GM21381 (cell line): ENCODE results near the gene GATB.
"Not testable (repeated sequence)": the region's sequence is repeated elsewhere in the genome, so short reads cannot be mapped to it uniquely, and the experiment has no call there.

Experiments
- ATAC-seq: cut with Tn5 transposase; IDR thresholded peaks from one replicate; pipeline ENCODE4 v1.9.1; 2021; ENCODE audit warnings: mild to moderate bottlenecking, moderate library complexity; ENCODE audit not compliant: unreplicated experiment

Gene GATB

GRCh38 chr4:151785484-151786157 lies 24.8 kb upstream of the GATB start:
- no peak for ATAC-seq

GRCh38 chr4:151784706-151785105 lies 23.9 kb upstream of the GATB start:
- no peak for ATAC-seq

GRCh38 chr4:151783867-151784266 lies 23.1 kb upstream of the GATB start:
- no peak for ATAC-seq

GRCh38 chr4:151782296-151782695 lies 21.5 kb upstream of the GATB start:
- no peak for ATAC-seq

GRCh38 chr4:151781026-151781425 lies 20.2 kb upstream of the GATB start:
- ATAC-seq: no peak

GRCh38 chr4:151777471-151777870 lies 16.7 kb upstream of the GATB start:
- ATAC-seq: no peak

GRCh38 chr4:151774324-151774723 lies 13.5 kb upstream of the GATB start:
- ATAC-seq: no peak

GRCh38 chr4:151772274-151772673 lies 11.5 kb upstream of the GATB start:
- no peak for ATAC-seq

GRCh38 chr4:151771664-151772063 lies 10.9 kb upstream of the GATB start:
- no peak for ATAC-seq

- ATAC-seq: no peak
These were observed 9.3 kb upstream of the GATB start for GRCh38 chr4:151770154-151770553.

- ATAC-seq: no peak
These were observed 8.0 kb upstream of the GATB start for GRCh38 chr4:151768835-151769234.

- no peak for ATAC-seq
These were observed 5.9 kb upstream of the GATB start for GRCh38 chr4:151766691-151767090.

GRCh38 chr4:151760002-151760401 lies 805 bp downstream of the GATB start:
- no peak for ATAC-seq

GRCh38 chr4:151753056-151753455 lies 7.8 kb downstream of the GATB start:
- no peak for ATAC-seq

GRCh38 chr4:151750156-151750555 lies 10.7 kb downstream of the GATB start:
- ATAC-seq: no peak

- no peak for ATAC-seq
These were observed 15.2 kb downstream of the GATB start for GRCh38 chr4:151745481-151746231.

GRCh38 chr4:151744614-151745013 lies 16.2 kb downstream of the GATB start:
- no peak for ATAC-seq

GRCh38 chr4:151743894-151744293 lies 16.9 kb downstream of the GATB start:
- no peak for ATAC-seq

GRCh38 chr4:151743128-151743854 lies 17.5 kb downstream of the GATB start:
- ATAC-seq: no peak

GRCh38 chr4:151738720-151739517 lies 21.9 kb downstream of the GATB start:
- ATAC-seq: no peak

- ATAC-seq: not testable (repeated sequence)
These were observed 24.0 kb downstream of the GATB start for GRCh38 chr4:151736852-151737251.
